ENCODE measurements around the gene GTF2IRD1. TPM values are rescaled to one million over a fixed set of nuclear protein-coding genes. Genes with fewer than 3 reads are reported as not detected.
"Not testable (repeated sequence)": the region's sequence is repeated elsewhere in the genome, so short reads cannot be mapped to it uniquely, and the experiment has no call there.

GTF2IRD1 gene
- total RNA-seq, 1 donor from 2014 or later: 32.6 TPM

DNA sequence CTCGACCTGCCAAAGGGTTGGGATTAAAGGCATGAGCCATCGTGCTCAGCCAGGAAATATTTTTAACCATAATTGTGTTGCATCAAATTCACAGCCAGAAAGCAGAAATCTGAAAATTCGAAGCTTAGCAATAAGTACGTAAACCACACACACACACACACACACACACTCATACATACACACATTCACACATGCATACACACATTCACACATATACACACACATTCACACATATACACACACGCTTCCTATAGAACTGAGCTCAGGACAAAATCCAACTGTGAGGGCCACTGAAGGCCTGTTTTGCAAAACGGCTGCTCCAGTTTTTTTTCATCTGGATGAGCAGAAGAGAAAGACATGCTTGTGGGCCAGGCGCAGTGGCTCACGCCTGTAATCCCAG is 178.8 kb downstream of the GTF2IRD1 start:
- Mint-ChIP-seq H3K27ac (ENCODE audit: unreplicated experiment) (no peak overlapping the region), H3K9me3 (ENCODE audit: unreplicated experiment) (no peaks in the 10 kb centered on the region), H3K36me3 (ENCODE audit: low read depth, unreplicated experiment) (no peaks in the 10 kb centered on the region), H3K4me3 (ENCODE audit: unreplicated experiment) (no peak overlapping the region), H3K27me3 (ENCODE audit: unreplicated experiment) (peaks cover 1% of the 10 kb centered on the region), H3K4me1 (ENCODE audit: unreplicated experiment) (peaks cover 2% of the 10 kb centered on the region)
- TF ChIP-seq, protein P1, sequence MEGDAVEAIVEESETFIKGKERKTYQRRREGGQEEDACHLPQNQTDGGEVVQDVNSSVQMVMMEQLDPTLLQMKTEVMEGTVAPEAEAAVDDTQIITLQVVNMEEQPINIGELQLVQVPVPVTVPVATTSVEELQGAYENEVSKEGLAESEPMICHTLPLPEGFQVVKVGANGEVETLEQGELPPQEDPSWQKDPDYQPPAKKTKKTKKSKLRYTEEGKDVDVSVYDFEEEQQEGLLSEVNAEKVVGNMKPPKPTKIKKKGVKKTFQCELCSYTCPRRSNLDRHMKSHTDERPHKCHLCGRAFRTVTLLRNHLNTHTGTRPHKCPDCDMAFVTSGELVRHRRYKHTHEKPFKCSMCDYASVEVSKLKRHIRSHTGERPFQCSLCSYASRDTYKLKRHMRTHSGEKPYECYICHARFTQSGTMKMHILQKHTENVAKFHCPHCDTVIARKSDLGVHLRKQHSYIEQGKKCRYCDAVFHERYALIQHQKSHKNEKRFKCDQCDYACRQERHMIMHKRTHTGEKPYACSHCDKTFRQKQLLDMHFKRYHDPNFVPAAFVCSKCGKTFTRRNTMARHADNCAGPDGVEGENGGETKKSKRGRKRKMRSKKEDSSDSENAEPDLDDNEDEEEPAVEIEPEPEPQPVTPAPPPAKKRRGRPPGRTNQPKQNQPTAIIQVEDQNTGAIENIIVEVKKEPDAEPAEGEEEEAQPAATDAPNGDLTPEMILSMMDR (IDR thresholded peaks at IDR 0.05; ENCODE audit: unreplicated experiment): no peak
- no peak for DNase-seq (ENCODE audit: low spot score)

DNA sequence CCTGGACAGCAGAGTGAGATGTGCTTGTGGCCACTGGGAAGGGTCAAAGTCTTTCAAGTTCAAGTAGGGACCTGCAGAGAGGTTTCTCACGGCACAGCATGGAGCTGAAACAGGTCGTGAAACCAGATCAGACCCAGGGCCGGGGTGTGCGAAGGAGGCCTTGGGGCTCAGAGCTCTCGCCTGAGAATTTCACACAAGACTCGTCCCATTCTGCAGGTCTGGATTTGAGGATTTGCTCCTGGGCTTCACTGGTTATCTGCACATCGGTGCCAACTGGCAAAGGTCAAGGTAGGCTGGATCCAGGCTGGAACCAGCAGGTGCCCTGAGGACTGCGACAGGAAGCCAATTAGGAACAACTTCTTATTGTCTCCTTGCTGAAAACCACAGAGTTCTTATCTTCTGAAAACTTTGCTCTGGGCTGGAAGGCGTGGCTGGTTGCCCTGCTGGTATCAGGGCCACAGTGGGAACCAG is 179.8 kb downstream of the GTF2IRD1 start:
- no peaks in the 10 kb centered on the region for H3K9me3 Mint-ChIP-seq (ENCODE audit: unreplicated experiment)
- DNase-seq (ENCODE audit: low spot score): no peak
- H3K27me3 Mint-ChIP-seq (ENCODE audit: unreplicated experiment): peaks cover 1% of the 10 kb centered on the region
- no peak overlapping the region for H3K4me3 Mint-ChIP-seq (ENCODE audit: unreplicated experiment)
- no peak overlapping the region for H3K27ac Mint-ChIP-seq (ENCODE audit: unreplicated experiment)
- no peaks in the 10 kb centered on the region for H3K4me1 Mint-ChIP-seq (ENCODE audit: unreplicated experiment)
- H3K36me3 Mint-ChIP-seq (ENCODE audit: low read depth, unreplicated experiment): no peaks in the 10 kb centered on the region
- TF ChIP-seq, protein P1 (IDR thresholded peaks at IDR 0.05; ENCODE audit: unreplicated experiment): no peak

DNA sequence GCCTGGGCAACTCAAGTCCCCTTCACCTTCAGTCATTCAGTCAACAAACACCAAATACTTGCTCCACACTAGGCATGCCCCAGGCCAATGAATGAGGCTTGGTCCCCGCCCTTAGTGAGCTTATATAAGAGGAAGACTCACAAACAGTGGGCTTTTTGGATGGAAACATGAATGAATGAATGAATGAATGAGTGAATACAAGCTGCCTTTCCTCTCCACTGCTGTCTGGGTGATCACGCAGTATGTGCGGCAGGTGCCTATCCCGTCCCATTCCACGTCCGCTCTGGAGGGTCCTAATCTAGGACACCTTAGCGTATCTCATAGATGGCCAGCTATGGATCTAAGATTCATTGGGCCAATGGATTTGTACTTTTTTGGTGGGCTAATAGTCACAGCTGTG is 184.0 kb downstream of the GTF2IRD1 start:
- DNase-seq (ENCODE audit: low spot score): no peak
- Mint-ChIP-seq H3K4me3 (ENCODE audit: unreplicated experiment) (no peak overlapping the region), H3K9me3 (ENCODE audit: unreplicated experiment) (no peaks in the 10 kb centered on the region), H3K27me3 (ENCODE audit: unreplicated experiment) (no peaks in the 10 kb centered on the region), H3K36me3 (ENCODE audit: low read depth, unreplicated experiment) (no peaks in the 10 kb centered on the region), H3K4me1 (ENCODE audit: unreplicated experiment) (no peaks in the 10 kb centered on the region), H3K27ac (ENCODE audit: unreplicated experiment) (no peak overlapping the region)
- TF ChIP-seq, protein P1 (IDR thresholded peaks at IDR 0.05; ENCODE audit: unreplicated experiment): no peak

DNA sequence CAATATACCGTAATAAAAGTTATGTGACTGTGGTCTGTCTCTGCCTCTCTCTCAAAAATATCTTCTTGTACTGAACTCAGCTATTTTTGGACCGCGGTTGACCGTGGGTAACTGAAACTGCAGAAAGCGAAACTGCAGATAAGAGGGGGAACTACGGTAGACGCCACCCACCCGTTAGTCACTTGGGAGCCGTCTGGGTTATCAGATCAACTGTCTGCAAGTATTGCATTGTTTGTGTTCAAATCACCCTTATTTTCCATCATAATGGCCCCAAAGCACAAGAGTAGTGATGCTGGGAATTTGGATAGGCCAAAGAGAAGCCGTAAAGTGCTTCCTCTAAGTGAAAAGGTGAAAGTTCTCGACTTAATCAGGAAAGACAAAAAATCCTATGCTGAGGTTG is 196.3 kb downstream of the GTF2IRD1 start:
- H3K27me3 Mint-ChIP-seq (ENCODE audit: unreplicated experiment); H3K36me3 Mint-ChIP-seq (ENCODE audit: low read depth, unreplicated experiment); H3K4me1 Mint-ChIP-seq (ENCODE audit: unreplicated experiment); H3K4me3 Mint-ChIP-seq (ENCODE audit: unreplicated experiment); DNase-seq (ENCODE audit: low spot score); H3K9me3 Mint-ChIP-seq (ENCODE audit: unreplicated experiment); H3K27ac Mint-ChIP-seq (ENCODE audit: unreplicated experiment): not testable (repeated sequence)

DNA sequence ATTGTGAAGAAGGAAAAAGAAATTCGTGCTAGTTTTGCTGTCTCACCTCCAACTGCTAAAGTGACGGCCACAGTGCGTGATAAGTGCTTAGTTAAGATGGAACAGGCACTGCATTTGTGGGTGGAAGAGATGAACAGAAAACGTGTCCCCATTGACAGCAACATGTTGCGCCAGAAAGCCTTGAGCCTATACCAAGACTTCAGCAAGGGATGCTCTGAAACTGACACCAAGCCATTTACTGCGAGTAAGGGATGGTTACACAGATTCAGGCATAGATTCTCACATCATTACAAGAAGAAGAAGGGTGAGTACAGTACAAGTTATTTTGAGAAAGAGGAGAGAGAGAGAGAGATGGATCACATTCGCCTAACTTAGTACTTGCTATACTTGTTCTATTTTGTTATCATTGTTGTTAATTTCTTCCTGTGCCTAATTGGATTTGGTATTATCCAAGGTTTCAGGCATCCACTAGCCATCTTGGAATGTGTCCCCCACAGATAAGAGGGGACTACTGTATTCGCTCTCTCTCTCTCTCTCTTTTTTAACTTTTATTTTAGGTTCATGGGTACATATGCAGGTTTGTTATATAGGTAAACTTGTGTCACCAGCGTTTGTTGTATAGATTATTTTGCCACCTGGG is 196.9 kb downstream of the GTF2IRD1 start:
- H3K4me1 Mint-ChIP-seq (ENCODE audit: unreplicated experiment): peaks cover 10% of the 10 kb centered on the region
- not testable (repeated sequence) for H3K9me3 Mint-ChIP-seq (ENCODE audit: unreplicated experiment); H3K27me3 Mint-ChIP-seq (ENCODE audit: unreplicated experiment); DNase-seq (ENCODE audit: low spot score); H3K36me3 Mint-ChIP-seq (ENCODE audit: low read depth, unreplicated experiment); H3K4me3 Mint-ChIP-seq (ENCODE audit: unreplicated experiment); H3K27ac Mint-ChIP-seq (ENCODE audit: unreplicated experiment)

DNA sequence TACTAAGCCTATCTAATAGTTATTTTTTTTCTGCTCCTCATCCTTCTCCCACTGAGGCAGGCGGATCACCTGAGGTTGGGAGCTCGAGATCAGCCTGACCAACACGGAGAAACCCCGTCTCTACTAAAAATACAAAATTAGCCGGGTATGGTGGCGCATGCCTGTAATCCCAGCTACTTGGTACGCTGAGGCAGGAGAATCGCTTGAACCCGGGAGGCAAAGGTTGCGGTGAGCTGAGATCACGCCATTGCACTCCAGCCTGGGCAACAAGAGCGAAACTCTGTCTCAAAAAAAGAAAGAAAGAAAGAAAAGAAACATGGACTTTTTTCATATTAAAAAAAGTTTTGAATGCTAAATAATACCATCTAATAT is 197.4 kb downstream of the GTF2IRD1 start:
- H3K36me3 Mint-ChIP-seq (ENCODE audit: low read depth, unreplicated experiment); DNase-seq (ENCODE audit: low spot score); H3K27ac Mint-ChIP-seq (ENCODE audit: unreplicated experiment); H3K9me3 Mint-ChIP-seq (ENCODE audit: unreplicated experiment); H3K4me3 Mint-ChIP-seq (ENCODE audit: unreplicated experiment); H3K27me3 Mint-ChIP-seq (ENCODE audit: unreplicated experiment): not testable (repeated sequence)
- H3K4me1 Mint-ChIP-seq (ENCODE audit: unreplicated experiment): peaks cover 15% of the 10 kb centered on the region

Other genes starting within 250 kb of the GTF2IRD1 start
- 0.64 TPM for gene LAT2, start 243.9 kb upstream of the GTF2IRD1 start, total RNA-seq (ENCODE audit: unreplicated experiment)
- gene RFC2, start 199.5 kb upstream of the GTF2IRD1 start, total RNA-seq (ENCODE audit: unreplicated experiment): 38.8 TPM
- 110 TPM for gene CLIP2, start 164.5 kb upstream of the GTF2IRD1 start, total RNA-seq (ENCODE audit: unreplicated experiment)
- gene GTF2I, start 203.8 kb downstream of the GTF2IRD1 start, total RNA-seq (ENCODE audit: unreplicated experiment): 312 TPM

Data from endothelial cell (in vitro differentiated cells).